A673 (cell line): ENCODE data around the gene CNOT4.

Experiments
- CTCF ChIP-seq: fragments of 300-800, 200-600 bp; sonication (generic); conservative IDR thresholded peaks from 2 replicates; pipeline ENCODE4 v1.5.1; 2017; ENCODE audit warnings: low read depth, mild to moderate bottlenecking, antibody characterized with exemption, low read length, moderate library complexity, mixed read lengths
- EZH2 ChIP-seq: fragments of 200-600 bp; sonication (generic); IDR thresholded peaks from 2 replicates; pipeline ENCODE4 v1.6.1; 2017; ENCODE audit warnings: borderline replicate concordance, low read depth, mild to moderate bottlenecking, mixed read lengths, antibody characterized with exemption, low read length; ENCODE audit not compliant: poor library complexity, severe bottlenecking

DNA sequence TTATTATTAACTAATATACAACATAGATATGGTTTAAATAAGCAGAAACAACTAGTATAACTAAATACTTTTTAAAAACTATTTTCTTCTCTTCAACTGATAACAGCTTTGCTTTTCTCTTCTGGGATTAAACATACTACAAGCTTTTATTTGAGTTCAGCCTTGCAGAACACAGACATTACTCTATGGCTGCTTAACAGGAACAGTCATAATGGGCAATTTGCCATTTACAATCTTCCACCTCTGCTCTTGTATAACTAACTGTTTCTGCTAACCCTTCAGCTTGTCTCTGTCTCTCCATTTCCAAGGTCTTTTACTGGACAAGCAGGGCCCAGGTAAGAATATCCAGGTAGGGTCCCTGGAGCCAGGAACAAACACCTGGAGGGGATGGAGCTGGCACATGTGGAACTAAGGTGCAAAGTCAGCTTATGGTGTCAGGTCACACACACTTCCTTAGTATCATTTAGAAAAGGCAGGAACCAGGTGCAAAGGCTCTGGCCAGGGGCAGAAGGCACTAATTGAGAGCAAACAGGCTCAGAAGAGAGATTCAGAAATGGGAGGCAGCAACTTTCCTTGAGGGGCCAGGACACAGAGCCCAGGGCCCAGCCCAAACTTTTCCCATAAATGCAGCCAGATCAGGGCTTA, 183.1 kb downstream of the CNOT4 start:
- no peak for TF ChIP-seq CTCF
- TF ChIP-seq EZH2 = no peak
